Tibial artery (tissue), 4 donors: Measurements from ENCODE around the gene SURF4.
A peak's percentile ranks its signal among the peaks of the same experiment; 100 is the strongest.

Source experiments
- DNase-seq, 2 donors: peaks; one replicate each; pipeline ENCODE4 v3.0.0-alpha.2; 2019
- H3K27ac ChIP-seq, 2 donors: fragments of 200-600 bp; sonication (generic) in 1 of 2; 1 replicate in 1 of 2; 2 replicates in 1 of 2; pipeline ENCODE4 v1.5.1; 2018 to 2019; ENCODE audit warnings: mild to moderate bottlenecking in 1 of 2
- H3K27me3 ChIP-seq, 2 donors: fragments of 200-600 bp; sonication (generic) in 1 of 2; one replicate each; pipeline versions ENCODE4 v1.5.1 to v1.6.0; 2016 to 2019
- H3K36me3 ChIP-seq, 3 donors: fragments of 200-600 bp; sonication (generic) in 2 of 3; one replicate each; pipeline ENCODE4 v1.5.1; 2016 to 2019; ENCODE audit warnings: mild to moderate bottlenecking in 2 of 3
- H3K4me1 ChIP-seq, 4 donors: fragments of 200-600 bp; sonication (generic) in 2 of 4; 1 replicate in 3 of 4; 2 replicates in 1 of 4; pipeline ENCODE4 v1.5.1; 2016 to 2019
- H3K4me3 ChIP-seq, 2 donors: fragments of 200-600 bp; sonication (generic) in 1 of 2; 1 replicate in 1 of 2; 2 replicates in 1 of 2; pipeline ENCODE4 v1.5.1; 2018 to 2019; ENCODE audit warnings: mild to moderate bottlenecking in 2 of 2
- H3K9me3 ChIP-seq, 3 donors: fragments of 200-600 bp; sonication (generic) in 1 of 3; one replicate each; pipeline ENCODE4 v1.5.1; 2016 to 2019
- intact Hi-C: fragments of 100-400 bp; cut with DNase I; formaldehyde crosslinking; loops from one replicate; pipeline ENCODE4 v1.15.0; 2023; ENCODE audit warnings: low total_unique reads
- TF ChIP-seq, protein P1 (sequence below), 2 experiments: fragments of 200-600 bp in 1 of 2; fragments of 450-650 bp in 1 of 2; IDR thresholded peaks; one replicate each; pipeline ENCODE4 v1.5.1; 2017 to 2019; ENCODE audit warnings: antibody characterized with exemption in 2 of 2, mild to moderate bottlenecking in 1 of 2, moderate library complexity in 1 of 2

Gene SURF4

DNA sequence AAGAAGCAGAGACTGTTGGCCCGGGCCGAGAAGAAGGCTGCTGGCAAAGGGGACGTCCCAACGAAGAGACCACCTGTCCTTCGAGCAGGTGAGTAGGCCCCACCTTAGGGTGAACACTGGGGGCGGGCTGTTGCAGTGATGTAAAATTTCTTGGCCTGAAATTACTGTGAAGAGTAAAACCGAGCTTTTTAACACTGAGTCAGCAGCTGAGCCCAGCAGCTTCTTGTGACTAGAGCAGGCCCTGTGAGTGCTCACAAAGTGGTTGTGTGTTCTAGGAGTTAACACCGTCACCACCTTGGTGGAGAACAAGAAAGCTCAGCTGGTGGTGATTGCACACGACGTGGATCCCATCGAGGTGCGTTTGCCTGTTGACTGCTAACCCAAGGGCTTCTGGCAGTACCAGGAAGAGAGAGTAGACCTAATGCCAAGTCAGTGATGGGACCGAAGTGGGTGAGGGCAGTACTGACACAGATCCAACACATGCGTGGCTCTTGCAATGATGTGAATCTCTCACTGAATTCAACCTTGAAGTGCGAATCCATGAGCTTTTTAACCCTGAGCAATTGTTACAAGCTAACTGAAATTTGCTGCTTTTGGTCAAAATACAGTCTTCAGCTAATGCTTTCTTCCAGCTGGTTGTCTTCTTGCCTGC, 25.8 kb downstream of the SURF4 start:
- Histone ChIP-seq H3K36me3 (peaks cover 43 to 60% (median 46%) of the 10 kb centered on the region in 3 donors), H3K4me3 (no peak overlapping the region), H3K27me3 (no peaks in the 10 kb centered on the region), H3K27ac (no peak overlapping the region), H3K9me3 (no peaks in the 10 kb centered on the region), H3K4me1 (peaks cover 0 to 40% (median 29%) of the 10 kb centered on the region in 4 donors)
- no peak for DNase-seq
- TF ChIP-seq, protein P1, sequence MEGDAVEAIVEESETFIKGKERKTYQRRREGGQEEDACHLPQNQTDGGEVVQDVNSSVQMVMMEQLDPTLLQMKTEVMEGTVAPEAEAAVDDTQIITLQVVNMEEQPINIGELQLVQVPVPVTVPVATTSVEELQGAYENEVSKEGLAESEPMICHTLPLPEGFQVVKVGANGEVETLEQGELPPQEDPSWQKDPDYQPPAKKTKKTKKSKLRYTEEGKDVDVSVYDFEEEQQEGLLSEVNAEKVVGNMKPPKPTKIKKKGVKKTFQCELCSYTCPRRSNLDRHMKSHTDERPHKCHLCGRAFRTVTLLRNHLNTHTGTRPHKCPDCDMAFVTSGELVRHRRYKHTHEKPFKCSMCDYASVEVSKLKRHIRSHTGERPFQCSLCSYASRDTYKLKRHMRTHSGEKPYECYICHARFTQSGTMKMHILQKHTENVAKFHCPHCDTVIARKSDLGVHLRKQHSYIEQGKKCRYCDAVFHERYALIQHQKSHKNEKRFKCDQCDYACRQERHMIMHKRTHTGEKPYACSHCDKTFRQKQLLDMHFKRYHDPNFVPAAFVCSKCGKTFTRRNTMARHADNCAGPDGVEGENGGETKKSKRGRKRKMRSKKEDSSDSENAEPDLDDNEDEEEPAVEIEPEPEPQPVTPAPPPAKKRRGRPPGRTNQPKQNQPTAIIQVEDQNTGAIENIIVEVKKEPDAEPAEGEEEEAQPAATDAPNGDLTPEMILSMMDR (IDR thresholded peaks at IDR 0.05) = no peak
- intact Hi-C loops = no loop called here

DNA sequence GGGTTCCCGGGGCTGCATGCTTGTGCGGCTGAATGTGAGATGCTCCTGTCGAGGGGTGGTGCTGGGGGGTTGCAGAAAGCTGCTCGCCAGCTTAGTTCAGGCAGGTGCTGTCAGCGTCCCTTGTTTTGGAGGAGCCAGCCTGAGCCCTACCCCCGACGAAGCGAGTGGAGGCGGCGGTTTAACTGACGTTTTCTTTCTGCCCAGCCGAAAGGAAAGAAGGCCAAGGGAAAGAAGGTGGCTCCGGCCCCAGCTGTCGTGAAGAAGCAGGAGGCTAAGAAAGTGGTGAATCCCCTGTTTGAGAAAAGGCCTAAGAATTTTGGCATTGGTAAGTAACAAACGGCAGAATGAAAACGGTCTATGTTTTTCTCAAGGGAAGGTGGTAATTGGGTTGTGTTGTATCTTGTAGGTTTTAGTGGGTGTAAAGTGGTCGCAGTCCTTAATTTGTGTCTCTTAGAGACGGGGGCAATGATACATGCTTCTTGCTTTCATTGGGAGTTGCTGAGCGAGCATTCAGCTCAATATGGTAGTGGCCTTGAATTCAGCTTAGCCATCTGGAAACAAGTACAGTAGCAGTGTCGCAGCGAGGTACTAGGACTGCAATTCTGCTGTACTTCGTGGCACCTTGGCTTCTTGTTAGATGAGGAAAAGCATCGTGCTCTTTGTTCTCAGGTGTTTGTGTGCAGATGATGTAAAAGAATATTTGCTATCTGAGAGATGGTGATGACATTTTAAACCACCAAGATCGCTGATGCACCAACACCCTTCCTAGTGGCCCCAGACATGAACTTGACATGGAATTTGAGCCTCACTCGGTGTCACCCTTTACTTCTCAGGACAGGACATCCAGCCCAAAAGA, 26.9 kb downstream of the SURF4 start:
- Histone ChIP-seq H3K4me1 (peaks cover 0 to 36% (median 25%) of the 10 kb centered on the region in 4 donors), H3K27ac (peak overlapping the region; percentile 85), H3K9me3 (no peaks in the 10 kb centered on the region), H3K36me3 (peaks cover 54 to 69% (median 57%) of the 10 kb centered on the region in 3 donors), H3K4me3 (peak overlapping the region; percentile 80 to 82), H3K27me3 (no peaks in the 10 kb centered on the region)
- TF ChIP-seq, protein P1 (IDR thresholded peaks at IDR 0.05) = no peak
- no peak for DNase-seq
- intact Hi-C loops = no loop called here

DNA sequence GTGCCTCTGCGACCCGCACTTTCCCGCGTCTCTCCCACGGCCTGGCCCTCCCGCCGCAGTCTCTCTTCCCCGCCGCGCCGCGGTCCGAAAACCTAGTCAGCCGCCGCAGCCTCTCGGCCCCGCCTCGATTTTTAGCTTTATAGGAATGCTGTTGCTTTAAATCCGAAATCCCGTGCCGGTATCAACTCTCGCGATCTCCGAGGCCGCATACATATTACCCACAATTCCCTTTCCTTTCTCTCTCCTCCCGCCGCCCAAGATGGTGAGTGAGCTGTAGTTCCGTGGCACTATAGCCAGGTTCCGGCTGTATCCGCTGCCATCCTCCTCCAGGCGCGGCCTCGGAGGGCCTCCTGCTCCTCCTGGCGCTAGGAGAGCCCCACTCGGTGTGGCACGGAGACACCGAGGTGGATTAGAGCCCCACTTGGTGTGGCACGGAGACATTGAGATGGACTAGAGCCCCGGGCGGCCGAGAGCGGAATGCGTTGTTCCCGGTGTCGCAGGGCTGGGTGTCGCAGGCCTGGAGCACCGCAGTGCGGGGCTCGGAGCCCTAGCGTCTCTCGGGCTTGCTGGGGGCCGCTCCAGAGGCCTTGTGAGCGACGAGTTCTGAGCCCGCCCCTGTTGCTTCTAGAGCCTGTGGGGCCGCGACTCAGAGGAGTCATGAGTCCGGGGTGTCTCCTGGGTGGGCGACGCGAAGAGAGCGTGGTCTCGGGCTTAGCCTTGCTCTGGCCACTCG, 27.7 kb downstream of the SURF4 start, which contains the start of the genes MED22 and RPL7A:
Gene MED22, minus strand, starts transcription at position 147 of the 733 bp plus-strand sequence. CDS start 1,469 bp downstream, outside the sequence.
Gene RPL7A, plus strand, starts transcription at position 234 of the 733 bp plus-strand sequence. Its CDS starts 26 bp downstream, at position 260.
- no peaks in the 10 kb centered on the region for H3K9me3 ChIP-seq
- peak within 1 kb of the TSS; percentile 80 to 82 for H3K4me3 ChIP-seq
- peak within 1 kb of the TSS; percentile 85 for H3K27ac ChIP-seq
- intact Hi-C loops = no loop called here
- H3K4me1 ChIP-seq = peaks cover 0 to 36% (median 25%) of the 10 kb centered on the region in 4 donors
- DNase-seq = peak; percentile 96 to 97
- H3K27me3 ChIP-seq = no peaks in the 10 kb centered on the region
- TF ChIP-seq, protein P1 (IDR thresholded peaks at IDR 0.05) = no peak
- H3K36me3 ChIP-seq = peaks cover 58 to 69% (median 64%) of the 10 kb centered on the region in 3 donors

DNA sequence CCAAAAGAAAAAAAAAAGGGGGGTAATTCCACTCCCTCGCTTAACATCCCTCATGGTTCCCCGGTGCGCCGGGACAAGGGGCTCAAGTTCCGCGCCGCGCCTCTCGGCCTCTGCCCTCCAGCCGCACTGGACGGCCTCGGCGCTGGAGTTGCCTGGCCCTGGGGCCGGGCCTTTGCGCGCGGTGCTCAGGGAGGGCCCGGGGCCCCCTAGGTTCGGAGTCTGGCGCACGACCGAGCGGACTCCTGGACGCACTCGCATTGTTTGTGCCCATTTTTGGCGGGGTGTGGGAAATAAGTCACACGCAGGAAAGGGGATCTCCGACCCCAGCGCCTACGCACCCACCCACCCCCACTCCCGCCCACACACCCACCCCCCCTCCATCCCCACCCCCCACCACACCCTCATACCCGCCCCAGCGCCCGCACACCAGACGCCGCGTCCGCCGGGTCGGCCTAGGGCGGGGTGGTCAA, 28.3 kb downstream of the SURF4 start:
- Histone ChIP-seq H3K4me1 (peaks cover 0 to 36% (median 25%) of the 10 kb centered on the region in 4 donors), H3K9me3 (no peaks in the 10 kb centered on the region), H3K4me3 (peak overlapping the region; percentile 80 to 82), H3K27ac (peak overlapping the region; percentile 85), H3K27me3 (no peaks in the 10 kb centered on the region), H3K36me3 (peaks cover 58 to 69% (median 64%) of the 10 kb centered on the region in 3 donors)
- DNase-seq = peak in 1 of 2 donors; percentile 40
- intact Hi-C loops = no loop called here
- TF ChIP-seq, protein P1 (IDR thresholded peaks at IDR 0.05) = no peak
